GM12878 (cell line): Measurements from ENCODE around the gene CDCP1. TPM values are rescaled to one million over a fixed set of nuclear protein-coding genes. Genes with fewer than 3 reads are reported as not detected.

Experiments used
- ATAC-seq: fragments of 200-7000 bp; cut with Tn5 transposase; 3 replicates; pipeline ENCODE4 v1.9.1; 2020; ENCODE audit warnings: mild to moderate bottlenecking, moderate library complexity
- BruUV-seq: library from RNA; stranded (reverse); fragments of 400-500 nt; replicated peaks from 2 replicates; lab custom pipeline; 2021; lab: Mats Ljungman, UMichigan
- CTCF ChIA-PET: fragments of 300-600 bp; sonication (Branson Sonifier 250); formaldehyde crosslinking; extraction: SDS; loops from one replicate; lab custom pipeline; 2021; ENCODE audit warnings: inconsistent platforms; lab: Yijun Ruan, JAX
- POLR2A ChIA-PET: fragments of 350-600 bp; formaldehyde crosslinking; extraction: SDS; loops from one replicate; lab custom pipeline; 2021; ENCODE audit warnings: inconsistent platforms; lab: Charles Lee
- RAD21 ChIA-PET: fragments of 300-600 bp; sonication (Branson Sonifier 250); formaldehyde crosslinking; loops from one replicate; lab custom pipeline; 2023; ENCODE audit warnings: antibody characterized with exemption; ENCODE audit not compliant: unreplicated experiment; lab: Charles Lee
- SMC1A ChIA-PET: fragments of 300-600 bp; sonication (Branson Sonifier 250); formaldehyde crosslinking; loops from one replicate; lab custom pipeline; 2023; ENCODE audit not compliant: unreplicated experiment, uncharacterized antibody; lab: Charles Lee
- DNase-seq: peaks from one replicate; pipeline ENCODE4 v3.0.0-alpha.2; 2011; ENCODE audit warnings: low read depth, low spot score
- FAIRE-seq: peaks from 3 replicates; lab custom pipeline; 2011; peaks lifted over from hg19 to GRCh38; lab: Jason Lieb, UNC
- H2AFZ ChIP-seq: 2 replicates; pipeline ENCODE4 v1.6.0; 2011; ENCODE audit warnings: low read depth, low read length, control low read depth; ENCODE audit not compliant: control insufficient read depth
- H3K27ac ChIP-seq: 2 replicates; pipeline ENCODE4 v1.5.1; 2011; ENCODE audit warnings: control low read depth; ENCODE audit not compliant: control insufficient read depth, insufficient read depth
- H3K27me3 ChIP-seq, 2 experiments: replicated peaks in 1 of 2; 2 replicates each; pipeline versions ENCODE4 v1.6.0 to v1.6.1; 2011; ENCODE audit warnings: low read length in 1 of 2; ENCODE audit not compliant: control insufficient read depth in 2 of 2, insufficient read depth in 2 of 2
- H3K36me3 ChIP-seq, 2 experiments: 2 replicates each; pipeline ENCODE4 v1.5.1; 2011; ENCODE audit warnings: low read length in 1 of 2; ENCODE audit not compliant: control insufficient read depth in 2 of 2, insufficient read depth in 2 of 2
- H3K4me1 ChIP-seq: 2 replicates; pipeline ENCODE4 v1.6.1; 2011; ENCODE audit warnings: mild to moderate bottlenecking, low read length, moderate library complexity, mixed read lengths; ENCODE audit not compliant: control insufficient read depth, insufficient read depth
- H3K4me2 ChIP-seq: 2 replicates; pipeline ENCODE4 v1.6.0; 2011; ENCODE audit warnings: control low read depth; ENCODE audit not compliant: control insufficient read depth, insufficient read depth
- H3K4me3 ChIP-seq: fragments of 200-600 bp; sonication (generic); 2 replicates; pipeline ENCODE4 v1.5.1; 2016
- H3K79me2 ChIP-seq: 2 replicates; pipeline ENCODE4 v1.6.0; 2011; ENCODE audit warnings: low read length; ENCODE audit not compliant: control insufficient read depth, insufficient read depth
- H3K9ac ChIP-seq: 2 replicates; pipeline ENCODE4 v1.8.0; 2011; ENCODE audit warnings: low read length, control low read depth, mixed read lengths; ENCODE audit not compliant: control insufficient read depth, insufficient read depth
- H3K9me3 ChIP-seq: replicated peaks from 3 replicates; pipeline ENCODE4 v1.5.1; 2011; ENCODE audit warnings: mild to moderate bottlenecking, low read length; ENCODE audit not compliant: control insufficient read depth, insufficient read depth
- H4K20me1 ChIP-seq: 2 replicates; pipeline ENCODE4 v1.6.0; 2011; ENCODE audit not compliant: control insufficient read depth, insufficient read depth
- CUX1 ChIP-seq: IDR thresholded peaks from 2 replicates; pipeline ENCODE4 v1.6.1; 2012; ENCODE audit warnings: improper control_type of control experiment, low read depth, low read length; ENCODE audit not compliant: insufficient replicate concordance
- FOXK2 ChIP-seq: fragments of 450-650 bp; IDR thresholded peaks from 2 replicates; pipeline ENCODE4 v1.6.1; 2017; ENCODE audit warnings: mild to moderate bottlenecking, moderate library complexity
- HCFC1 ChIP-seq: fragments of 150-350 bp; IDR thresholded peaks from 2 replicates; pipeline ENCODE4 v1.6.1; 2014; ENCODE audit warnings: low read length
- NR2F1 ChIP-seq: fragments of 450-650 bp; conservative IDR thresholded peaks from 2 replicates; pipeline ENCODE4 v1.6.1; 2017; ENCODE audit warnings: mild to moderate bottlenecking
- RELA ChIP-seq: fragments of 450-650 bp; IDR thresholded peaks from 2 replicates; pipeline ENCODE4 v1.8.0; 2014; ENCODE audit warnings: borderline replicate concordance; ENCODE audit not compliant: partially characterized antibody
- REST ChIP-seq: IDR thresholded peaks from 2 replicates; pipeline ENCODE4 v1.6.1; 2012; ENCODE audit warnings: mild to moderate bottlenecking, low read depth, low read length
- TCF3 ChIP-seq: IDR thresholded peaks from 2 replicates; pipeline ENCODE4 v1.6.1; 2012; ENCODE audit warnings: low read depth, mild to moderate bottlenecking, low read length, borderline replicate concordance; ENCODE audit not compliant: insufficient read depth
- ZNF274 ChIP-seq: IDR thresholded peaks from one replicate; pipeline ENCODE4 v1.8.0; 2011; ENCODE audit not compliant: insufficient read length, insufficient read depth
- WGBS: methylation state at CpG from one replicate; pipeline ENCODE4 v1.1.6; 2016; ENCODE audit warnings: low lambda C conversion rate; ENCODE audit not compliant: insufficient replicate concordance, insufficient coverage; ENCODE audit errors: missing lambda C conversion rate; 5-methylcytosine and 5-hydroxymethylcytosine counted together
- in situ Hi-C: fragments of 300-500 bp; cut with MboI; formaldehyde crosslinking; loops from 9 replicates; pipeline ENCODE4 v1.14.3; 2018; ENCODE audit warnings: mixed read lengths
- intact Hi-C: fragments of 100-400 bp; cut with micrococcal nuclease; formaldehyde crosslinking; loops from one replicate; pipeline ENCODE4 v1.14.2; 2022; ENCODE audit not compliant: unreplicated experiment
- polyA plus RNA-seq, 11 experiments: library from polyadenylated mRNA; depleted of rRNA in 4 of 11; unstranded in 6 of 11; stranded (reverse) in 5 of 11; fragments of >200 nt; fragmentation: Nextera tagmentation in 4 of 11; fragmentation: Illumina TruSeq in 1 of 11; extraction: Ambion mirVana in 4 of 11; extraction: Trizol in 1 of 11; gene quantifications; 1 replicate in 1 of 11; 2 replicates in 10 of 11; pipeline versions ENCODE4 v1.2.1 to v1.2.3, GENCODE V29; 2011 to 2016; ENCODE audit warnings: inconsistent platforms in 2 of 11, missing spikeins in 2 of 11, low read depth in 1 of 11
- total RNA-seq, 4 experiments: library from RNA; depleted of rRNA in 3 of 4; stranded (reverse); fragments of >200 nt in 3 of 4; fragmentation: Illumina TruSeq in 1 of 4; extraction: Trizol in 1 of 4; gene quantifications; 2 replicates each; pipeline versions ENCODE4 v1.2.1 to v1.2.3, GENCODE V29; 2013 to 2021
- TF ChIP-seq, protein P1 (sequence below): fragments of 450-650 bp; IDR thresholded peaks from 2 replicates; pipeline ENCODE4 v1.6.1; 2017; ENCODE audit warnings: mild to moderate bottlenecking, moderate library complexity

Gene CDCP1
- total and polyA plus RNA-seq, 10 of the 15 experiments (the other 5 are each of a cell fraction or from before 2014, with no cell fraction given), result 0.35 to 2.2 (median 0.86) TPM

GRCh38 chr3:45095916-45096526 lies 50.2 kb downstream of the CDCP1 start:
- no peak overlapping the region for H3K4me2 ChIP-seq
- ChIA-PET SMC1A (interaction anchor here (0.7 to 2.1 kb wide), 3 partner anchors 37 to 127 kb away, joined by 3 to 13 read pairs (median 4); no protein-coding TSS in a partner anchor), RAD21 (no interaction called here), POLR2A (interaction anchor here (0.7 kb wide), 1 partner anchor 128 kb away, joined by 3 read pairs; no protein-coding TSS in a partner anchor), CTCF (interaction anchor here (2.4 kb wide), 1 partner anchor 56 kb away, joined by 12 read pairs; no protein-coding TSS in a partner anchor)
- no TSS peak for BruUV-seq
- DNase-seq (no peak), FAIRE-seq (no peak), ATAC-seq (no peak)
- H3K9ac ChIP-seq, result no peak overlapping the region
- H3K27me3 ChIP-seq, result no peaks in the 10 kb centered on the region; a peak in 2 of 4 replicates
- no peak overlapping the region for H3K4me3 ChIP-seq
- no peaks in the 10 kb centered on the region for H3K4me1 ChIP-seq
- H3K36me3 ChIP-seq, result no peaks in the 10 kb centered on the region
- intact Hi-C loops, result no loop called here
- H2AFZ ChIP-seq, result no peak overlapping the region
- in situ Hi-C loops, result no loop called here
- WGBS, result 42% methylated on average over 7 of the region's 7 CpGs
- no peaks in the 10 kb centered on the region for H3K79me2 ChIP-seq
- no peaks in the 10 kb centered on the region for H4K20me1 ChIP-seq
- no peaks in the 10 kb centered on the region; the same call in 2 of the 3 replicates for H3K9me3 ChIP-seq
- no peak overlapping the region for H3K27ac ChIP-seq
- TF ChIP-seq RELA (no peak), REST (no peak), FOXK2 (no peak), HCFC1 (no peak), ZNF274 (no peak), NR2F1 (no peak), CUX1 (no peak), TCF3 (no peak)
- TF ChIP-seq, protein P1, sequence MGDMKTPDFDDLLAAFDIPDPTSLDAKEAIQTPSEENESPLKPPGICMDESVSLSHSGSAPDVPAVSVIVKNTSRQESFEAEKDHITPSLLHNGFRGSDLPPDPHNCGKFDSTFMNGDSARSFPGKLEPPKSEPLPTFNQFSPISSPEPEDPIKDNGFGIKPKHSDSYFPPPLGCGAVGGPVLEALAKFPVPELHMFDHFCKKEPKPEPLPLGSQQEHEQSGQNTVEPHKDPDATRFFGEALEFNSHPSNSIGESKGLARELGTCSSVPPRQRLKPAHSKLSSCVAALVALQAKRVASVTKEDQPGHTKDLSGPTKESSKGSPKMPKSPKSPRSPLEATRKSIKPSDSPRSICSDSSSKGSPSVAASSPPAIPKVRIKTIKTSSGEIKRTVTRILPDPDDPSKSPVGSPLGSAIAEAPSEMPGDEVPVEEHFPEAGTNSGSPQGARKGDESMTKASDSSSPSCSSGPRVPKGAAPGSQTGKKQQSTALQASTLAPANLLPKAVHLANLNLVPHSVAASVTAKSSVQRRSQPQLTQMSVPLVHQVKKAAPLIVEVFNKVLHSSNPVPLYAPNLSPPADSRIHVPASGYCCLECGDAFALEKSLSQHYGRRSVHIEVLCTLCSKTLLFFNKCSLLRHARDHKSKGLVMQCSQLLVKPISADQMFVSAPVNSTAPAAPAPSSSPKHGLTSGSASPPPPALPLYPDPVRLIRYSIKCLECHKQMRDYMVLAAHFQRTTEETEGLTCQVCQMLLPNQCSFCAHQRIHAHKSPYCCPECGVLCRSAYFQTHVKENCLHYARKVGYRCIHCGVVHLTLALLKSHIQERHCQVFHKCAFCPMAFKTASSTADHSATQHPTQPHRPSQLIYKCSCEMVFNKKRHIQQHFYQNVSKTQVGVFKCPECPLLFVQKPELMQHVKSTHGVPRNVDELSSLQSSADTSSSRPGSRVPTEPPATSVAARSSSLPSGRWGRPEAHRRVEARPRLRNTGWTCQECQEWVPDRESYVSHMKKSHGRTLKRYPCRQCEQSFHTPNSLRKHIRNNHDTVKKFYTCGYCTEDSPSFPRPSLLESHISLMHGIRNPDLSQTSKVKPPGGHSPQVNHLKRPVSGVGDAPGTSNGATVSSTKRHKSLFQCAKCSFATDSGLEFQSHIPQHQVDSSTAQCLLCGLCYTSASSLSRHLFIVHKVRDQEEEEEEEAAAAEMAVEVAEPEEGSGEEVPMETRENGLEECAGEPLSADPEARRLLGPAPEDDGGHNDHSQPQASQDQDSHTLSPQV, result no peak
